HCT116 (cell line): ENCODE measurements around the gene TRPT1.

Experiments
- ATF3 ChIP-seq: IDR thresholded peaks from 2 replicates; pipeline ENCODE4 v1.6.1; 2012
- CTCF ChIP-seq, 3 experiments: fragments of 200-600 bp in 1 of 3; sonication (generic) in 1 of 3; IDR thresholded peaks in 2 of 3; conservative IDR thresholded peaks in 1 of 3; 2 replicates each; pipeline ENCODE4 v1.5.1; 2012 to 2017; ENCODE audit warnings: low read depth in 2 of 3, low read length in 2 of 3, antibody characterized with exemption in 1 of 3, borderline replicate concordance in 1 of 3, control low read depth in 1 of 3, mild to moderate bottlenecking in 1 of 3, mixed read lengths in 1 of 3, mixed run types in 1 of 3, moderate library complexity in 1 of 3; ENCODE audit not compliant: insufficient read depth in 1 of 3
- EGR1 ChIP-seq: IDR thresholded peaks from 2 replicates; pipeline ENCODE4 v1.6.1; 2012; ENCODE audit warnings: low read depth
- EZH2 ChIP-seq: fragments of 200-600 bp; sonication (generic); IDR thresholded peaks from 2 replicates; pipeline ENCODE4 v1.6.1; 2017; ENCODE audit warnings: antibody characterized with exemption, mixed run types
- JUND ChIP-seq: IDR thresholded peaks from 2 replicates; pipeline ENCODE4 v1.6.1; 2012
- POLR2AphosphoS5 ChIP-seq: IDR thresholded peaks from 2 replicates; pipeline ENCODE4 v1.6.1; 2011; ENCODE audit warnings: mild to moderate bottlenecking, low read depth, low read length, moderate library complexity

GRCh38 chr11:64219354-64219684 is 6.7 kb downstream of the TRPT1 start:
- TF ChIP-seq CTCF (IDR thresholded peaks at IDR 0.05 in 2 of 3, conservative IDR thresholded peaks at IDR 0.05 in 1 of 3; ENCODE audit: borderline replicate concordance in 1 of 3, insufficient read depth in 1 of 3, low read depth in 2 of 3, low read length in 2 of 3) = no peak
- no peak for TF ChIP-seq JUND
- no peak for TF ChIP-seq EZH2
- TF ChIP-seq ATF3 = no peak
- TF ChIP-seq EGR1 = no peak
- TF ChIP-seq POLR2AphosphoS5 = no peak
